Upper lobe of left lung (tissue), 4 donors: ENCODE data around the gene BCOR.

Experiments
- CTCF ChIP-seq, 6 experiments: fragments of 450-650 bp in 4 of 6; fragments of 200-600 bp in 2 of 6; sonication (generic) in 2 of 6; IDR thresholded peaks; one replicate each; pipeline ENCODE4 v1.5.1; 2016 to 2019; ENCODE audit warnings: antibody characterized with exemption in 6 of 6
- EP300 ChIP-seq, 4 donors: sonication (generic); formaldehyde crosslinking; IDR thresholded peaks; one replicate each; pipeline ENCODE4 v1.5.1; 2017; ENCODE audit warnings: antibody characterized with exemption in 4 of 4, control low read depth in 2 of 4
- POLR2A ChIP-seq, 4 donors: fragments of 450-650 bp; IDR thresholded peaks; one replicate each; pipeline ENCODE4 v1.5.1; 2016 to 2017; ENCODE audit warnings: antibody characterized with exemption in 4 of 4, mild to moderate bottlenecking in 2 of 4

GRCh38 chrX:40041915-40042314 lies 55.8 kb downstream of the BCOR start:
- TF ChIP-seq CTCF (IDR thresholded peaks at IDR 0.05) = no peak
- TF ChIP-seq EP300 (IDR thresholded peaks at IDR 0.05) = no peak
- no peak for TF ChIP-seq POLR2A (IDR thresholded peaks at IDR 0.05)
